ENCODE results near the gene DCDC2. TPM values are rescaled to one million over a fixed set of nuclear protein-coding genes. Genes with fewer than 3 reads are reported as not detected.
"Not testable (repeated sequence)": the region's sequence is repeated elsewhere in the genome, so short reads cannot be mapped to it uniquely, and the experiment has no call there.

The DCDC2 gene
- total RNA-seq, 2 experiments from 2014 or later, result 0.14 TPM; not detected in 1

DNA sequence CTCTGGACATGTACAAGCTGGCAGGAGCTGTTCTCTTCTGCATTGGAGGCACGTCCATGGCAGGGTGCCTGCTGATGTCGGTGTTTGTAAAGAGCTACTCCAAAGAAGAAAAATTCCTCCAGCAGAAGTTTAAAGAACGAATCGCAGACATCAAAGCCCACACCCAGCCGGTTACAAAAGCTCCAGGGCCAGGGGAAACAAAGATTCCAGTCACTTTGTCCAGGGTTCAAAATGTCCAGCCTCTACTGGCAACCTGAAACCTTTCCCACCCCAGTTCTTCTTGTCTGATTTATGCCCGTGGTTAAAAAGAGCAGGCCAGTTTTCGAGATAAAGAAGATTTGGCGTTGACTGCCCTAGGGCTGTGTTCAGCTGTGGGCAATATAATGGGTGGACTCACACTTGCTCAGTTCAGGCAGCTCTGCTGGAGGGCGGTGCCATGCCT lies 212.1 kb downstream of the DCDC2 start:
- Mint-ChIP-seq H3K27me3 (no peaks in the 10 kb centered on the region), H3K27ac (no peak overlapping the region), H3K4me1 (no peaks in the 10 kb centered on the region), H3K36me3 (no peaks in the 10 kb centered on the region), H3K9me3 (no peaks in the 10 kb centered on the region), H3K4me3 (no peak overlapping the region)
- no peak for ATAC-seq (ENCODE audit: low read depth)
- no peak for DNase-seq
- POLR2A ChIA-PET, result no interaction called here

DNA sequence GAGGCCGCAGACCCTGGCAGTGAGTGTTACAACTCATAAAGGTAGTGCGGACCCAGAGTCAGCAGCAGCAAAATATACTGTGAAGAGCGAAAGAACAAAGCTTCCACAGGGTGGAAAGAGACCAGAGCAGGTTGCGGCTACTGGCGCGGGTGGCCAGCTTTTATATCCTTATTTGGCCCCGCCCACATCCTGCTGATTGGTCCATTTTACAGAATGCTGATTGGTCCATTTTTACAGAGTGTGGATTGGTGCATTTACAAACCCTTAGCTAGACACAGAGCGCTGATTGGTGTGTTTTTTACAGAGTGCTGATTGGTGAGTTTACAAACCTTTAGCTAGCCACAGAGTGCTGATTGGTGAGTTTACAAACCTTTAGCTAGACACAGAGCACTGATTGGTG lies 215.1 kb downstream of the DCDC2 start:
- H3K9me3 Mint-ChIP-seq; DNase-seq; H3K36me3 Mint-ChIP-seq; H3K4me1 Mint-ChIP-seq; H3K4me3 Mint-ChIP-seq; H3K27ac Mint-ChIP-seq; H3K27me3 Mint-ChIP-seq; POLR2A ChIA-PET; ATAC-seq (ENCODE audit: low read depth): not testable (repeated sequence)

DNA sequence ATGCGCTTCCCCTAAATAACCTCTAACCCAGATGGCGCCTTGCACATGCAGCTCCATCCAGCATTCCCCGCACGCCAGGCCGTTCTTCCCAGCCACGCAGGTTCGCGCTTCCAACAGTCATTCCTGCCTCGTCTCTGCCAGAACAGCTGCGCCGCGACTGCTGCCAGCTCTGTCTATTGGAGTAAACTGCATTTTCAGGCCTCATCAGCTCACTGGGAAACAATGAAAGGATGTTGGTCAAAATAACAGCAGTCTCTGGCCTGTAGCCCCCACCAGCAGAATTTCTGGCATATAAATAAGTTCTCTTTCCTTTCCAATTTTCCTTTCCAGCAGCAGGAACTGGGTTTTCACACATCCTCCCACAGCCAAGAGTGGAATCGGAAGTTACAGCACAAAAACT lies 217.3 kb downstream of the DCDC2 start:
- POLR2A ChIA-PET, result no interaction called here
- Mint-ChIP-seq H3K9me3 (no peaks in the 10 kb centered on the region), H3K4me3 (no peak overlapping the region), H3K4me1 (no peaks in the 10 kb centered on the region), H3K27ac (no peak overlapping the region), H3K27me3 (no peaks in the 10 kb centered on the region), H3K36me3 (no peaks in the 10 kb centered on the region)
- ATAC-seq (ENCODE audit: low read depth), result no peak
- no peak for DNase-seq

DNA sequence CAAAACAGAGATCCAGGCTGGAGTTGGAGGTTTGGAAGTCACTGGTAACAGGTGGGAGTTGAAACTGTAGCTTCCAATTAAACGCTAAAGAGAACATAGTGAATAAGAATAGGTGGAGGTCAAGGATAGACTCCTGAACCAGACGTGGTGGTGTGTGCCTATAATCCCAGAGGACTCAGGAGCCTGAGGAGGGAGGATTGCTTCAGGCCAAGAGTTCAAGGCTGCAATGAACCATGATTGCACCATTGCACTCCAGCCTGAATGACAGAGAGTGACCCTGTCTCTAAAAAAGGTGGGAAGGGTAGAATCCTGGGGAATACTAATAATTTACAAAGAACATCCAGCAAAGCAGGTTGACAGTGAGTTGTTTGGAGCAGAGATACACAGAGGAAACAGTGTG lies 218.2 kb downstream of the DCDC2 start:
- DNase-seq (no peak), ATAC-seq (ENCODE audit: low read depth) (no peak)
- H3K9me3 Mint-ChIP-seq, result no peaks in the 10 kb centered on the region
- no peaks in the 10 kb centered on the region for H3K27me3 Mint-ChIP-seq
- no peak overlapping the region for H3K4me3 Mint-ChIP-seq
- no peaks in the 10 kb centered on the region for H3K4me1 Mint-ChIP-seq
- POLR2A ChIA-PET, result no interaction called here
- no peaks in the 10 kb centered on the region for H3K36me3 Mint-ChIP-seq
- no peak overlapping the region for H3K27ac Mint-ChIP-seq

DNA sequence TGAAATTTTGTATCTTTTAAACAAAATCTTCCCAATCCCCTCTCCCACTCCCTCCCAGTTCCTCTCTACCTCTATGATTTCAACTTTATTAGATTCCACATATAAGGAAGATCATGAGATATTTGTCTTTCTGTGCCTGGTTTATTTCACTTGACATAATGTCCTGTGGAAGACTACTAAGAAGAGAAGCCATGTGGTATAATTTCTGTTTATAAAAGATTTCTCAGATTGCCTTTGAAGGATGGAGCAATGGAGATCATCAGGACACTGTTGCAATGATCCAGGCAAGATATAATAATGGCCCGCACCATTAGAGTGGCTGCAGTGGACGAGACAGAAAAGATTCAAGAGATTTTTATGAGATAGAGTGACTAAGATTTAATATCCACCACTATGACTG lies 218.8 kb downstream of the DCDC2 start:
- ATAC-seq (ENCODE audit: low read depth) (no peak), DNase-seq (no peak)
- no peaks in the 10 kb centered on the region for H3K4me1 Mint-ChIP-seq
- no peaks in the 10 kb centered on the region for H3K27me3 Mint-ChIP-seq
- no peak overlapping the region for H3K27ac Mint-ChIP-seq
- no peak overlapping the region for H3K4me3 Mint-ChIP-seq
- POLR2A ChIA-PET, result no interaction called here
- no peaks in the 10 kb centered on the region for H3K9me3 Mint-ChIP-seq
- H3K36me3 Mint-ChIP-seq, result no peaks in the 10 kb centered on the region

DNA sequence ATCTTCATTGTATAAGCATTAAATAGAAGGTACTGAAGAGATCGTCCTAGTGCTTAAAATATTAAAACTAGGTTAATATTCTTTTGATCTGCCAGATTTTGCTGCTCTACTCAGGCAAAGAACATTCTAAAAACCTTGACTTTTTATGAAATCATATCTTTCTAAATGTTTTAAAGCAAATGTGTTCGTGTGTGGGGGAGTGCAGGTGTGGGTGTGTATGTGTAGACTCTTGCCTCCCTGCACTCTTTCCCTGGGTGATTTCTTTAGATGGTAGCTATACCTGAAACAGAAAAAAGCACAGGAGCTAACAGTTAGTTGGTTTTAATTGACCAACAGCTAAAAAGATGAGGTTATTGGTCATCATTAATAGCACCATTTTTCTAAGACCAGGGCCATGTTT lies 226.1 kb downstream of the DCDC2 start:
- H3K36me3 Mint-ChIP-seq, result no peaks in the 10 kb centered on the region
- H3K4me3 Mint-ChIP-seq, result no peak overlapping the region
- no peaks in the 10 kb centered on the region for H3K9me3 Mint-ChIP-seq
- POLR2A ChIA-PET, result no interaction called here
- DNase-seq, result no peak
- ATAC-seq (ENCODE audit: low read depth), result no peak
- H3K27me3 Mint-ChIP-seq, result peaks cover 5% of the 10 kb centered on the region
- no peak overlapping the region for H3K27ac Mint-ChIP-seq
- no peaks in the 10 kb centered on the region for H3K4me1 Mint-ChIP-seq

DNA sequence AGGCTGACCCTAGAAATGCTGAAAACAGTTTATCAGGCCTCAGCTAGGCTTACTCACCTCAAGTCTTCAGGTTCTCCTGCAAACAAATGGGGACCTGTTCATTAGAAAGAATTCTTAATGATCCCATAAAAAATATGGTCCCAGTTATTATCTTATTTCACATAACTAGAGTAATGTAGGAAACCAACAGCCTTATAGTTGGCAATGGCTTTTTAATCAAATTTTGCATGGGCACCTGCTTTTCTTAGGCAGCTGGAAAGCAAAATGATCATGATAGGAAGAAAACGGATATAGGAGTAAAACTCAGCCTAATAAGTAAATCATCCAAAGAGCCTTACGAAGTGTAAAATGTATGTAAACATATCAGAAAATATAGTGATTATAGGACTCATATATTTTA lies 230.5 kb downstream of the DCDC2 start:
- Mint-ChIP-seq H3K4me1 (peaks cover 2% of the 10 kb centered on the region), H3K27me3 (peaks cover 12% of the 10 kb centered on the region), H3K36me3 (no peaks in the 10 kb centered on the region), H3K4me3 (no peak overlapping the region), H3K27ac (no peak overlapping the region), H3K9me3 (no peaks in the 10 kb centered on the region)
- DNase-seq (no peak), ATAC-seq (ENCODE audit: low read depth) (no peak)
- POLR2A ChIA-PET, result no interaction called here

DNA sequence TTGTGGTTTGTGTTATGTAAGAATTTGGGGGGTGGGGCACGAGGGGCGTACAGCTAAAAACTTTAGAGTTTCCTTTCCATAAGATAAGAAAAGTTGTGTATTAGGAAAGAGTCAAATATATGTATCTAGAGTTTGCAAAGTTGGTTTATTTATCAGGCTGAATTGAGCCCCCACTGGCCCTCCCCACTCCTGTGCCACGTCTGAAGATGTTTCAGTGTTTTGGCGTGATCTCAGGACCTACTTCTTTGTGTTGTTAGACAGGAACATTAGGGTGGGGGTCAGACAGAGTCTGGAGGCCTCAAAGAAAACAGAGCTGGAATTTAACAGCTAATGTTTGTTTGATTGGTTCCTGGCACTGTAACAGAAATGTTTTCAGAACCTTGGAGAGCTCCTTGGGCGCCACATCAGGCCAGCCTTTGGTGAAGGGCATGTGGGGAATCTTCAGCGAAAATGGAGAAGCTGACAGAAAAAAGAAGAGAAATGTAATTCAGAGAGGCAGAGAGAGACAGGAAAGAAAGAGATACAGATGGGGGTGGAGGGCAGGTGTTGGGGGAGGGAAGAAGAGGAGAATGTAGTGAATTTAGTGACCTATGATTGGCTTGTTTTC lies 231.2 kb downstream of the DCDC2 start:
- no peaks in the 10 kb centered on the region for H3K9me3 Mint-ChIP-seq
- POLR2A ChIA-PET, result no interaction called here
- H3K36me3 Mint-ChIP-seq, result no peaks in the 10 kb centered on the region
- ATAC-seq (ENCODE audit: low read depth) (no peak), DNase-seq (no peak)
- H3K4me3 Mint-ChIP-seq, result no peak overlapping the region
- peaks cover 2% of the 10 kb centered on the region for H3K4me1 Mint-ChIP-seq
- no peak overlapping the region for H3K27ac Mint-ChIP-seq
- H3K27me3 Mint-ChIP-seq, result peaks cover 12% of the 10 kb centered on the region

DNA sequence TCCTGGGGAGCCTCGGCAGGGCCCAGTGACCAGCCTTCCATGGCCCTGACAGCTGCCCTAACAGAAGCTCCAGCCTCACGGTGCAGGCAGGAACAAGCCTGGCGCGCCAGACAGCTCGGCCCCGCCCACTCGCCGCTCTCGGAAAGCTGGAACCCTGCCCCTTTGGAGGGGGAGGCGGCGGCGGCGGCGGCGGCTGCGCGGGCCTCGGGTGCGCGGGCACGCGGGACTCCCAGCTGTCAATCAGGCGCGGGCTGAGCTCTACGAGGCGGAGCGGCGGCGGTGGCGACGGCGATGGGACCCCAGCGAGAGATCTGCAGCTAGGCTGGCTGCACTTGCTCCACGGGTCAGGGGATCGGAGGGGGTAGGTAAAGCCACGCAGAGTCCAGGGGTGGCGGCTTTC lies 231.9 kb downstream of the DCDC2 start, which contains the start of gene NRSN1:
Gene NRSN1 (plus strand): TSS at position 236 of the 400 bp plus-strand sequence. CDS start 8,113 bp downstream, outside the sequence.
- Mint-ChIP-seq H3K4me1 (peaks cover 2% of the 10 kb centered on the region), H3K27me3 (peaks cover 12% of the 10 kb centered on the region), H3K4me3 (no peak within 1 kb of the TSS), H3K9me3 (no peaks in the 10 kb centered on the region), H3K36me3 (no peaks in the 10 kb centered on the region), H3K27ac (no peak within 1 kb of the TSS)
- ATAC-seq (ENCODE audit: low read depth), result no peak
- POLR2A ChIA-PET, result no interaction called here
- DNase-seq, result no peak

DNA sequence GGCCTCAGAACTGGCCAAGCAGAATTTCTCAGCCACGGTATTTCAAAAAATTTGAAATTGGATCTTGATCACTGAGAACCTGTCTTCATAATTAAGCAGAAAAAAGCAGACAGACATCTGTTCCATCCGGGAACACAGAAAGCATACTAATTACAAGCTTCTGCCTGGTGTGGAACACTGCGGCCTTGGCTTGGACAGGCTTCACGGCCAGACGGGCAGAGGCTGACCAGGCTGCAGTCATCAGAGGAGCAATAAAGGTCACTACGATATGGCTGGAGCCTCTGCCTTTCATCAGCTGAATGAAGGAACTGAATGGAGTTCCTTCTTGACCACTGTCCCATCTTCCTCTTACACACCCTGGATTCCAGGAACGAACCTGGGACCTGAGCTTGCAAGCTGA lies 235.7 kb downstream of the DCDC2 start:
- DNase-seq (no peak), ATAC-seq (ENCODE audit: low read depth) (no peak)
- Mint-ChIP-seq H3K27ac (no peak overlapping the region), H3K9me3 (no peaks in the 10 kb centered on the region), H3K27me3 (peaks cover 10% of the 10 kb centered on the region), H3K4me3 (no peak overlapping the region), H3K4me1 (peaks cover 2% of the 10 kb centered on the region), H3K36me3 (no peaks in the 10 kb centered on the region)
- POLR2A ChIA-PET, result no interaction called here

Other genes starting within 250 kb of the DCDC2 start
- gene NRSN1, start 231.8 kb downstream of the DCDC2 start, total RNA-seq, result not detected
- gene MRS2, start 44.9 kb upstream of the DCDC2 start, total RNA-seq, result 10 to 100 TPM; 19.9 to 20.5 TPM
- under 1 TPM; 0.34 to 0.42 TPM for gene GPLD1, start 131.5 kb upstream of the DCDC2 start, total RNA-seq
- gene ALDH5A1, start 136.9 kb upstream of the DCDC2 start, total RNA-seq, result 1 to 10 TPM; 6.6 to 6.9 TPM

Data from activated naive CD8-positive, alpha-beta T cell treated with anti-CD3 and anti-CD28 coated beads, Interleukin-2, amount 10 ng/mL, durations not matched to agents 7 days and 5 days (primary cell).